PC-9 (cell line): ENCODE measurements around the gene RRAGC. TPM values are rescaled to one million over a fixed set of nuclear protein-coding genes. Genes with fewer than 3 reads are reported as not detected.

Experiments
- BruUV-seq: library from RNA; stranded (reverse); fragments of 400-500 nt; replicated peaks from 2 replicates; lab custom pipeline; 2021; lab: Mats Ljungman, UMichigan
- CTCF ChIA-PET: fragments of 300-600 bp; sonication (Branson Sonifier 250); formaldehyde crosslinking; loops from one replicate; lab custom pipeline; 2022; ENCODE audit warnings: antibody characterized with exemption; lab: Charles Lee
- POLR2A ChIA-PET: fragments of 300-600 bp; sonication (Branson Sonifier 250); formaldehyde crosslinking; loops from one replicate; lab custom pipeline; 2022; ENCODE audit warnings: antibody characterized with exemption; ENCODE audit not compliant: unreplicated experiment; lab: Charles Lee
- DNase-seq, 2 experiments: peaks; one replicate each; pipeline versions ENCODE4 v3.0.0 to v3.0.0-alpha.2; 2015 to 2022; ENCODE audit warnings: mixed read lengths in 1 of 2
- H2AFZ ChIP-seq: fragments of 200-600 bp; sonication (generic); 2 replicates; pipeline ENCODE4 v1.8.1; 2017; ENCODE audit warnings: antibody characterized with exemption
- H3F3A ChIP-seq: fragments of 200-600 bp; sonication (generic); 2 replicates; pipeline ENCODE4 v1.8.1; 2017; ENCODE audit warnings: antibody characterized with exemption, mild to moderate bottlenecking, low read depth; ENCODE audit not compliant: insufficient read depth
- H3K27ac ChIP-seq: fragments of 200-600 bp; sonication (generic); 2 replicates; pipeline ENCODE4 v1.6.1; 2016; ENCODE audit warnings: mixed run types
- H3K27me3 ChIP-seq: fragments of 200-600 bp; sonication (generic); 2 replicates; pipeline ENCODE4 v1.6.1; 2016; ENCODE audit warnings: low read depth, mixed run types; ENCODE audit not compliant: insufficient read depth
- H3K36me3 ChIP-seq: fragments of 200-600 bp; sonication (generic); 2 replicates; pipeline ENCODE4 v1.6.1; 2016; ENCODE audit warnings: low read depth, mixed run types
- H3K4me1 ChIP-seq: fragments of 200-600 bp; sonication (generic); replicated peaks from 2 replicates; pipeline ENCODE4 v1.6.1; 2016; ENCODE audit warnings: mixed run types; ENCODE audit not compliant: insufficient read depth
- H3K4me2 ChIP-seq: fragments of 200-600 bp; sonication (generic); 2 replicates; pipeline ENCODE4 v1.6.1; 2017; ENCODE audit warnings: mixed run types
- H3K4me3 ChIP-seq: fragments of 200-600 bp; sonication (generic); 2 replicates; pipeline ENCODE4 v1.6.1; 2016; ENCODE audit warnings: mixed run types
- H3K79me2 ChIP-seq: fragments of 200-600 bp; sonication (generic); 2 replicates; pipeline ENCODE4 v1.6.1; 2017; ENCODE audit warnings: low read depth, mixed run types
- H3K9me2 ChIP-seq: fragments of 200-600 bp; sonication (generic); 2 replicates; pipeline ENCODE4 v1.8.1; 2017; ENCODE audit warnings: mild to moderate bottlenecking; ENCODE audit not compliant: insufficient read depth
- H3K9me3 ChIP-seq: fragments of 200-600 bp; sonication (generic); 2 replicates; pipeline ENCODE4 v1.8.1; 2016; ENCODE audit warnings: low read depth; ENCODE audit not compliant: insufficient read depth
- H4K20me1 ChIP-seq: fragments of 200-600 bp; sonication (generic); 2 replicates; pipeline ENCODE4 v1.8.1; 2017; ENCODE audit not compliant: insufficient read depth
- EZH2 ChIP-seq: fragments of 200-600 bp; sonication (generic); IDR thresholded peaks from 2 replicates; pipeline ENCODE4 v1.8.0; 2017; ENCODE audit warnings: antibody characterized with exemption, low read depth
- intact Hi-C: fragments of 100-400 bp; cut with micrococcal nuclease; formaldehyde crosslinking; loops from one replicate; pipeline ENCODE4 v1.10.0; 2022; ENCODE audit not compliant: unreplicated experiment
- total RNA-seq: library from RNA; stranded (reverse); gene quantifications from 2 replicates; pipeline ENCODE4 v1.2.3, GENCODE V29; 2021
- TF ChIP-seq, protein P1 (sequence below): fragments of 200-600 bp; sonication (generic); conservative IDR thresholded peaks from 2 replicates; pipeline ENCODE4 v1.6.1; 2017; ENCODE audit warnings: mixed run types, antibody characterized with exemption, mild to moderate bottlenecking, moderate library complexity

Gene RRAGC
- total RNA-seq, 1 experiment from 2014 or later = 33.0 TPM

DNA sequence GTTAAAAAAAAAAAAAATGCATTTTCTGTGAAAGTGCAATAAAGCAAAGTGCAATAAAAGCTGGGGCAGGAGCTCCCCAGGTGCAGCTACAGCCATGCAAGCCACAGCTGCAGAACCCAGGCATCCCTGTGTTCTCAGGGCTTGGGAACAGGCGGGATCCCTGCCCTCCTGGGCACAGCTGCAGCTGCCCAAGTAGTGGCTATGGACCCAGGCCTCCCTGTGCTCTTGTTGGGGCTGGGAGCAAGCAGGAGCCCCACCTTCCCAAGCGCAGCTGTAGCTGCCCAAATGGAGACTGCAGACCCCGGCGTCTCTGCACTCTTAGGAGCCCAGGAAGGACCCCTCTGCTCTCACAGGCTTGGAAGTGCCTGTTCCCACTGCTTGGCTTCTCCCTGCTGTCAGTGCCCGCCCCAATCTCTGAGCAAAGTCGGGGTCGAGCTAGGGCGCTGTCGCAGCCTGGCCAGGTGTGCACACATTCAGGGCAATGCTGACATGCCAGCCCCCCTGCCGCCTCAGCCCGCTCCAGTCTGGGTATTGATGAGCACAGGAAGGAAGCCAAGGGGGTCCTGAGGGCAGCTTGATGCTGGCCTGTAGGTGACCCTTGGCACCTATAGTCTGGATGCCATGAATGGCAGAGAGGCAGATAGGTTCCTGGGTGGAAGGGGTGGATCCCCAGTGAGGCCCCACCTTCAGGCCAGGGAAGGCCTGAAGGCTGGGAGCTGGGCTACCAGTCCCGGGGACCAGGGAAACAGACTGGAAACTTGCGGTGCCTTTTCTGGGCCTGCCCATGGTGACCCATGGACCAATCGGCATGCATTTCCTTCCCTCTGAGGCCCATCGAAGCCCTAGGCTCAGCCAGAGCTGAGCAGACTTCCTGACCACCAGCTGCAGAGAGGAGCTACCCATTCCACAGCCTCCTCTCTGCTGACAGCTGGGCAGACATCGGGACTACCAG is 58.6 kb downstream of the RRAGC start:
- DNase-seq = no peak
- H3K27me3 ChIP-seq = peaks cover 81% of the 10 kb centered on the region
- no peaks in the 10 kb centered on the region for H3K9me3 ChIP-seq
- ChIA-PET CTCF (no interaction called here), POLR2A (no interaction called here)
- H3K36me3 ChIP-seq = no peaks in the 10 kb centered on the region
- H4K20me1 ChIP-seq = no peaks in the 10 kb centered on the region
- no peak overlapping the region for H3K4me3 ChIP-seq
- H3K27ac ChIP-seq = no peak overlapping the region
- no peak overlapping the region for H2AFZ ChIP-seq
- H3K9me2 ChIP-seq = no peaks in the 10 kb centered on the region
- TF ChIP-seq, protein P1, sequence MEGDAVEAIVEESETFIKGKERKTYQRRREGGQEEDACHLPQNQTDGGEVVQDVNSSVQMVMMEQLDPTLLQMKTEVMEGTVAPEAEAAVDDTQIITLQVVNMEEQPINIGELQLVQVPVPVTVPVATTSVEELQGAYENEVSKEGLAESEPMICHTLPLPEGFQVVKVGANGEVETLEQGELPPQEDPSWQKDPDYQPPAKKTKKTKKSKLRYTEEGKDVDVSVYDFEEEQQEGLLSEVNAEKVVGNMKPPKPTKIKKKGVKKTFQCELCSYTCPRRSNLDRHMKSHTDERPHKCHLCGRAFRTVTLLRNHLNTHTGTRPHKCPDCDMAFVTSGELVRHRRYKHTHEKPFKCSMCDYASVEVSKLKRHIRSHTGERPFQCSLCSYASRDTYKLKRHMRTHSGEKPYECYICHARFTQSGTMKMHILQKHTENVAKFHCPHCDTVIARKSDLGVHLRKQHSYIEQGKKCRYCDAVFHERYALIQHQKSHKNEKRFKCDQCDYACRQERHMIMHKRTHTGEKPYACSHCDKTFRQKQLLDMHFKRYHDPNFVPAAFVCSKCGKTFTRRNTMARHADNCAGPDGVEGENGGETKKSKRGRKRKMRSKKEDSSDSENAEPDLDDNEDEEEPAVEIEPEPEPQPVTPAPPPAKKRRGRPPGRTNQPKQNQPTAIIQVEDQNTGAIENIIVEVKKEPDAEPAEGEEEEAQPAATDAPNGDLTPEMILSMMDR = no peak
- no peak for TF ChIP-seq EZH2
- no peaks in the 10 kb centered on the region for H3K79me2 ChIP-seq
- intact Hi-C loops = no loop called here
- no TSS peak for BruUV-seq
- no peaks in the 10 kb centered on the region for H3F3A ChIP-seq
- no peaks in the 10 kb centered on the region for H3K4me1 ChIP-seq
- H3K4me2 ChIP-seq = no peak overlapping the region

DNA sequence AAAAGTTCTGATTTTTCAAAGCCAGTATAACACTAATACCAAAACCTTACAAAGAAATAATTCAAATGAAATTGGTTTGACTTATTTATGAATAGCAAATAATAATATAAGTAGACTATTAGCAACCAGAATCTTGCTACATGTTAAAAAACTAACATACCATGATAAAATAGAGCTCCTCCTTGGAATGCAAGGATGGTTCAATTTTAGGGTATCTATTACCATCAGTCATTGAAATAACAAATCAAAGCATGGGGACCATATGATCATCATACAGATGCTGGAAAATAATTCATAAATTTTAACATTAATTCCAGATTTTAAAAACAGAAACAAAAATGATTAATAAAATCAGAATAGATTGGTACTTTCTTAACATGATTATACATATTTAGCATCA is 66.3 kb downstream of the RRAGC start:
- no peak overlapping the region for H3K4me3 ChIP-seq
- no peak overlapping the region for H3K27ac ChIP-seq
- H2AFZ ChIP-seq = no peak overlapping the region
- H3K36me3 ChIP-seq = no peaks in the 10 kb centered on the region
- H3F3A ChIP-seq = no peaks in the 10 kb centered on the region
- no TSS peak for BruUV-seq
- H3K9me3 ChIP-seq = no peaks in the 10 kb centered on the region
- H3K4me1 ChIP-seq = no peaks in the 10 kb centered on the region
- CTCF ChIA-PET = no interaction called here
- H3K27me3 ChIP-seq = peaks cover 61% of the 10 kb centered on the region
- no peaks in the 10 kb centered on the region for H3K79me2 ChIP-seq
- TF ChIP-seq, protein P1 = no peak
- no peak for TF ChIP-seq EZH2
- no peak for DNase-seq
- POLR2A ChIA-PET = no interaction called here
- no peaks in the 10 kb centered on the region for H3K9me2 ChIP-seq
- intact Hi-C loops = no loop called here
- no peaks in the 10 kb centered on the region for H4K20me1 ChIP-seq
- no peak overlapping the region for H3K4me2 ChIP-seq

DNA sequence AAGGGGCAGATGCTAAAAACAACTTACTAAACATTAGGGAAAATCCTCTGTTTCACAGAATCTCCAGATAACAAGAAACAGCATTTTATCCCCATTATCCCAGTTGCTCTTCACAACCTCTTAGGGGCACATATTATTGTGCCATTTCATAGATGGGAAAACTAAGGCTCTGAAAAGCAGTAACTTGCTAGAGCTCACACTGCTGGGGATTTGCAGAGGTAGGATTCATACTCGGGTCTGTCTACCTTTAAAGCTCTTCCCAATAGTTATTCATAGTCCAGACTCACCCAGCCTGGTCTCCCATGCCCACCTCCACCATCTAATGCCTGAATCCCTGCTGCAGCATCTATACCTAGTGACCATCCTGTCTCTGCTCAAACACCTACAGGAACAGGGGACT is 67.7 kb downstream of the RRAGC start:
- POLR2A ChIA-PET = no interaction called here
- CTCF ChIA-PET = no interaction called here
- no peaks in the 10 kb centered on the region for H3F3A ChIP-seq

More for the DNA sequence above, 67.7 kb downstream of the RRAGC start:
- Histone ChIP-seq H3K4me3 (no peak overlapping the region), H2AFZ (no peak overlapping the region), H4K20me1 (no peaks in the 10 kb centered on the region), H3K9me2 (no peaks in the 10 kb centered on the region), H3K79me2 (no peaks in the 10 kb centered on the region), H3K4me1 (no peaks in the 10 kb centered on the region), H3K9me3 (no peaks in the 10 kb centered on the region), H3K4me2 (no peak overlapping the region), H3K27ac (no peak overlapping the region), H3K36me3 (no peaks in the 10 kb centered on the region), H3K27me3 (peaks cover 60% of the 10 kb centered on the region)
- no TSS peak for BruUV-seq
- intact Hi-C loops = no loop called here
- DNase-seq = no peak
- TF ChIP-seq EZH2 = no peak
